Measurements from ENCODE around the gene PIGU.

- TF ChIP-seq SP1 (IDR thresholded peaks at IDR 0.05) (no peak), FOXA1 (IDR thresholded peaks at IDR 0.05) (no peak), MAX (IDR thresholded peaks at IDR 0.05) (no peak), TAF1 (conservative IDR thresholded peaks at IDR 0.05) (no peak), JUND (IDR thresholded peaks at IDR 0.05) (no peak), RAD21 (IDR thresholded peaks at IDR 0.05) (no peak), YY1 (IDR thresholded peaks at IDR 0.05) (no peak)
- TF ChIP-seq, protein P1, sequence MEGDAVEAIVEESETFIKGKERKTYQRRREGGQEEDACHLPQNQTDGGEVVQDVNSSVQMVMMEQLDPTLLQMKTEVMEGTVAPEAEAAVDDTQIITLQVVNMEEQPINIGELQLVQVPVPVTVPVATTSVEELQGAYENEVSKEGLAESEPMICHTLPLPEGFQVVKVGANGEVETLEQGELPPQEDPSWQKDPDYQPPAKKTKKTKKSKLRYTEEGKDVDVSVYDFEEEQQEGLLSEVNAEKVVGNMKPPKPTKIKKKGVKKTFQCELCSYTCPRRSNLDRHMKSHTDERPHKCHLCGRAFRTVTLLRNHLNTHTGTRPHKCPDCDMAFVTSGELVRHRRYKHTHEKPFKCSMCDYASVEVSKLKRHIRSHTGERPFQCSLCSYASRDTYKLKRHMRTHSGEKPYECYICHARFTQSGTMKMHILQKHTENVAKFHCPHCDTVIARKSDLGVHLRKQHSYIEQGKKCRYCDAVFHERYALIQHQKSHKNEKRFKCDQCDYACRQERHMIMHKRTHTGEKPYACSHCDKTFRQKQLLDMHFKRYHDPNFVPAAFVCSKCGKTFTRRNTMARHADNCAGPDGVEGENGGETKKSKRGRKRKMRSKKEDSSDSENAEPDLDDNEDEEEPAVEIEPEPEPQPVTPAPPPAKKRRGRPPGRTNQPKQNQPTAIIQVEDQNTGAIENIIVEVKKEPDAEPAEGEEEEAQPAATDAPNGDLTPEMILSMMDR (IDR thresholded peaks at IDR 0.05; ENCODE audit: low read depth, low read length, missing input control), result no peak
Measured at GRCh38 chr20:34529742-34530141, 147.2 kb downstream of the PIGU start.
